CD4-positive, alpha-beta T cell treated with Interleukin-4 for 4 hours (primary cell): Measurements from ENCODE around the gene MCF2L.
"Not testable (repeated sequence)": the region's sequence is repeated elsewhere in the genome, so short reads cannot be mapped to it uniquely, and the experiment has no call there.

Source experiments
- DNase-seq: peaks from one replicate; pipeline ENCODE4 v3.0.0-alpha.2; 2020

The MCF2L gene

DNA sequence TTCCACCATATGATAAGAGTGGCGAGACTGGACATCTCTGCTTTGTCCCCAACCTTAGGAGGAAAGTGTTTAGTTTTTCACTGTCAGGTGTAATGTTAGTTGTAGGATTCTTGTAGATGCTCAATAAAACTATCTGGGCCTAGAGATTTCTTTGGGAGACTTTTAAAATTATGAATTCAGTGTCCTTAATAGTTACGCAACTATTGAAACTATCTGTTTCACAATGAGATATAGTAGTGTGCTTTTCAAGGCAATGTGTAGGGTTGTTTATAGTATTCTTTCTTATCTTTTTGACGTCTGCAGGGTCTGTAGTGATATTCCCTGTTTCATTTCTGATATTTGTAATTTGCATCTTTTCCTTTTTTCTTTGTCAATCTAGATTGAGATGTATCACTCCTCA lies 103.4 kb downstream of the MCF2L start:
- DNase-seq, result no peak

GRCh38 chr13:113073942-113074341 lies 104.9 kb downstream of the MCF2L start:
- DNase-seq, result no peak

- no peak for DNase-seq
Observed at GRCh38 chr13:113074401-113074800, 105.4 kb downstream of the MCF2L start.

- no peak for DNase-seq
Observed at GRCh38 chr13:113074876-113075275, 105.9 kb downstream of the MCF2L start.

GRCh38 chr13:113075711-113076110 lies 106.7 kb downstream of the MCF2L start:
- no peak for DNase-seq

DNA sequence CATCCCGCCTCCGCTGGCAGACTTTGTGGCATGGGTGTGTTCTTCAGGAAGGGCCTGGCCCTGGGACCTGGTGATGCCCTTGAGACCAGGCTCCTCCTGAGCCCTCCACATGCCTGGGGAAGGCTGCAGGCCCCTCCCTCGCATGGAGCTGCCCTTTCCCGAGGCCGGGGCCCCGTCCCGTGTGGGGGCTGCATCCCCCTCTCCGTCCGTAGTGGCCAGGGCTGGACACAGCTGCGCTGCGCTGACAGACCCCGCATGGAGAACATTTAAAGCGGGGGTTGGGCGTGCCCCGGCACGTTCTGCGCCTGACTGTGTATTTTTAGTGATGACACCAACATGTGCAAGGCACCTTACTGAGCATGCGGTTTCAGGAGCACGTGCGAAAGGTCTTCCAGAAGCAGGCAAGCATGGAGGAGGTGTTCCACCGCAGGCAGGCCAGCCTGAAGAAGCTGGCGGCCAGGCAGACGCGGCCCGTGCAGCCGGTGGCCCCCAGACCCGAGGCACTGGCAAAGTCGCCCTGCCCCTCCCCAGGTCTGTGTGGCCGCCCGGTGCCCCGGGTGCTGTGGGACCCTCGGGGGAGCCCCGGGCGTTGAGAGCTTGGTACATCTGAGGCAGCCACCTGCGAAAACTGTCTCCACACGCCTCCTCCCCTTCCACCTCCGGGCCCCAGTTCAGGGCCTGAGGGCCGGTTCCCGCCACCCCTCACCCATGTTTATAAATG lies 107.8 kb downstream of the MCF2L start:
- no peak for DNase-seq

GRCh38 chr13:113077566-113077952 lies 108.5 kb downstream of the MCF2L start:
- no peak for DNase-seq

DNA sequence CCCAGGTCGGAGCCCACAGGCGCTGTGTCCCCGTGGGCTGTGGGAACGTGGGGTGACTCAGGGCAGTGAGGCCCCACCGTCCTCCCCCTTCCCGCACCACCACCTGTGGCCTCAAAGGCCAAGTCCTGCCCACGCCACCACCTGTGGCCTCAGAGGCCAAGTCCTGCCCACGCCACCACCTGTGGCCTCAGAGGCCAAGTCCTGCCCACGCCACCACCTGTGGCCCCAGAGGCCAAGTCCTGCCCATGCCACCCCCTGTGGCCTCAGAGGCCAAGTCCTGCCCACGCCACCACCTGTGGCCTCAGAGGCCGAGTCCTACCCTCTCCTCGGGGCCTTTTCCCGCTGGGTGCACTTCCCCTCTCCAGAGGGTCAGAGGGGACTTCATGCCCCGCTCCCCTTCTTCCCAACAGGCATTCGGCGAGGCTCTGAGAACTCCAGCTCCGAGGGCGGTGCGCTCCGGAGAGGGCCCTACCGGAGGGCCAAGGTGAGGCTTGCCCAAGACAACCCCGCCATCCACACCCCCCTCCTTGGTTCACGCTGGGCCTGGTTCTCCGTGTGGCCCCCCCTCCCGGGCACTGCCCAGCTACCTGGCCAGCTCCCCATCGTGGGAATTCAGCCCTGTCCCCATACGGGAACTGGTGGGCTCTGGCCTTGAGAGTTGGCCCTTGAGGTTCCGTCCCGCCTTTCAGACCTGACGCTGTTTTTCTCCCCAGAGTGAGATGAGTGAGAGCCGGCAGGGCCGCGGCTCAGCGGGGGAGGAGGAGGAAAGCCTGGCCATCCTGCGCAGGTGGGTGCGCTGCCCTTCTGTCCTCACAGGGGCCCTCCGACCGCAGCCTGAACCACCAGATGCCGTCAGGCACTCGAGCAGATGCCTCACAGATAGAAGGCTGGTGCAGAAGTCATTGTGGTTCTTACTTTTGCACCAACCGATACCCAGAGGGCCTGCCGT lies 109.2 kb downstream of the MCF2L start:
- DNase-seq, result no peak

DNA sequence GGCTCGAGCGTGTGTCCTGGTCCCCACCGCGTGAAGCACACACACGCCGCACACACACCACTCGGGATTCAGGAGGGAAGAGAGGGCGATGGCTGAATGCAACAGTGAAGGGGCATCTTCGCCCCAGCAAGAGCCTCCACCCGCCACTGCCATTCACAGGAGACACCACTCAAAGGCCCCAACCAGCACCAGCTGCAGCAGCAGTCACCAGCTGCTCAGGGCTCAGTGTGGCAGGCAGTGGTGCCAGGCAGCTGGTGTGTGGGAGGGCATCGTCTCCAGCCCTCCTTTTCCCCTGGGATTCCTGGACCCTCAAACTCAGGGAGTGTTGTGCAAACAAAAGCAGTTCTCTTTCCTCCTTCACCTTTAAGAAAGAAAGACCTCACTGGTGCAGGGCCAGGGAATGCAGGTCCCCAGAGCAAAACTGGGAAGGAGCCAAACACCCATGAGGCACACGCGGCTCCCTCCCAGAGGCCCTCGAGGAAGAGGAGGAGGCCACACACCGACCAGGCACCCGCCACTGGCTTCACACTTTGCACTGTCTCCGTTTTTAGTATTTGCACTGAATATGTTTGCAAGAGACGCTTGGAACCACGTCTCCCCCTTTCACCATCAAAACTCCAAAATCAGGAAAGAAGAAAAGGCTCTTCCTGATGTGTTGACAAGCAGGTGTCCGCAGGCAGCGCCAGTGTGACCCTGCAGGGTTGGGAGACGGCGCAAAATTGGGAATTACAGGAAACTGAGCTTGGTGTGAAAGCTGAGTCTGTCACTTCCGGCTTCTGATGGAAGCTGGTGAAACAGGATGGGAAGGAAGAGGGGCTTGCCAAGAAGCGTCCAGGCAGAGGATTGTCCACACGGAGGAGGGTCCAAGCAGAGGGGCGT lies 110.1 kb downstream of the MCF2L start:
- no peak for DNase-seq

DNA sequence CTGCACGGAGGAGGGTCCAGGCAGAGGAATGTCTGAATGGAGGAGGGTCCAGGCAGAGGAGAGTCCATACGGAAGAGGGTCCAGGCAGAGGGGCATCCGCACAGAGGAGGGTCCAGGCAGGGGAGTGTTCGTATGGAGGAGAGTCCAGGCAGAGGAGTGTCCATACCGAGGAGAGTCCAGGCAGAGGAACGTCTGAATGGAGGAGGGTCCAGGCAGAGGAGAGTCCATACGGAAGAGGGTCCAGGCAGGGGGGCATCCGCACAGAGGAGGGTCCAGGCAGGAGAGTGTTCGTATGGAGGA lies 110.7 kb downstream of the MCF2L start:
- DNase-seq, result not testable (repeated sequence)

DNA sequence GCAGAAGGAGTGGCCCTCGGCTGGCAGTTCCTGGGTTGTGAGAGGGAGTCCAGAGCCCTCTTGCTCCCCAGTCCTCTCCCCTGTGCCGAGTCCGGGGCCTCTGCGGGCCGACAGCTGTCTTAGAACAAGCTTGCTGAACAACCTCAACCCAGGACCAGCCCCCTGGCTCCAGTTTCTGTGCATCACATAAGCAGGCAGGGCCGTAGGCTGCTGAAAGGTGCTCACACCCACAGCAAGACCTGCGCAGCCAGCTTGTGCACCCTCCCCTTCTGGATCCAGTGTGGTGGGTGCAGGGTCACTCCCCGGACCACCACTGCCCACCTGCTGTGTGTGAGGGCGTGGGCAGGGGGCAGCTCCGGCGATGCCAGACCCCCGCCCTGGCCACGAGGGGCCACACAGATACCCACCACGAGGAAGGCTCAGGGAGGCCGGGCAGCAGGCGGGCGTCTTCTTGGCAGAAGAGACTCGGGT lies 111.4 kb downstream of the MCF2L start:
- no peak for DNase-seq

DNA sequence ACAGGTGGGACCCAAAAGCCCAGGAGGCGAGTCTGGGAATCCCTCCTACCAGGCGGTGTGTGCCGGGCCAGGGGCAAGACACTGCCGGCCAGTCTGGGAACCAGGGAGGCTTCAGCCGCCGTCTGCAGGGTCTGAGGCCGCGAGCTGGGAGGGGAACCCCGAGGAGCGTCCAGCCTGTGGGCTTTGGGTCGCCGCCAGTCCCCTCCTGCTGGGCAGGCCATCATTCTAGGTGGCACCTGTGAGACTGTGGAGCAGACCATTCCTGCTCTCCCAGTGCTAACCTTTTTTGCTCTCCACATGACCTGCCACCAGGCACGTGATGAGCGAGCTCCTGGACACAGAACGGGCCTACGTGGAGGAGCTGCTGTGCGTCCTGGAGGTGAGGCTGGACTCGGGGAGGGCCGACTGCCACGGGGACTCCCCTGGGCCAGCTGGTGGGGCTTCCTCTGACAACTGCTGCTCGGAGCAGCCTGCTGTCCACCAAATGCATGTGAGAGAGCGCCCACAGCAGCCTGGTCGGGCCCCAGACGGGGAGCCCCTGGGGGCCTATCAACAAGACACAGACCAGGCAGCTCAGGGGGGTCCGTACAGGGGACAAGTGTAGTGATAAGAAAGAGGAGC lies 112.0 kb downstream of the MCF2L start:
- DNase-seq, result no peak

DNA sequence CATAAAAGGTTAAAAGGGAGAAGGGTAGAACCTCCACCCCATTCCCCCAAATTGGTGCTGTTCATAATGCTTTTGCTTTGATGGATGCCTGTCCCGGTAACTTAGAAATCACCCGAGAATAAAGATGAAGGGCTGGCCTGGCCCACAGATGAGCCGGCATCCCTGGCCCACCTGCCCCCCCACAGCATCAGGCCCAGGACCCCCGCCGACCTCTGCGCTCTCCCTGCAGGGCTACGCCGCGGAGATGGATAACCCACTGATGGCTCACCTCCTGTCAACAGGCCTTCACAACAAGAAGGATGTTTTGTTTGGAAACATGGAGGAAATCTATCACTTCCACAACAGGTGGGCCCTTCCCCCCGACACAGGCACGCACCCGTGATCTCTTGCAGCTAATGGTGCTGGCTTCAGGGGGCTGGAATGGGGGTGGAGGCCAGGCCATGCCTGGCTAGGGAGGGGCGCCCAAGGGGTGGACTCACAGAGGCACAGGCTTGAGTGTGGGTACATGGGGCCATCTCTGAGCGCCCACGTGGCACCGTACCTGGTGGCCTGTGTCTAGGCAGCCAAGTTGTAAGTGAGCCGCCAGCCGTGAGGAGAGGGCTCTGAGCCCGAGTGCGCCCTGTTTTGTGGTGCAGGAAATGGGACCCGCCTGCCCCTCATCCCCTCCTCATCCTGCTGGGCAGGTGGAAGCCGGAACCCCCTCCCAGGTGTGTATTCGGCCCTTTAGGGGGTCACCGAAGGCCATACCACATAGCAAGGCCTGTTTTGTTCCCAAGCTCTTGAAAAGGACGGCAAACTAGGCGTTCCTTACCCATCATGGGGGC lies 113.4 kb downstream of the MCF2L start:
- no peak for DNase-seq

- DNase-seq, result no peak
Observed at GRCh38 chr13:113083022-113083373, 114.0 kb downstream of the MCF2L start.

DNA sequence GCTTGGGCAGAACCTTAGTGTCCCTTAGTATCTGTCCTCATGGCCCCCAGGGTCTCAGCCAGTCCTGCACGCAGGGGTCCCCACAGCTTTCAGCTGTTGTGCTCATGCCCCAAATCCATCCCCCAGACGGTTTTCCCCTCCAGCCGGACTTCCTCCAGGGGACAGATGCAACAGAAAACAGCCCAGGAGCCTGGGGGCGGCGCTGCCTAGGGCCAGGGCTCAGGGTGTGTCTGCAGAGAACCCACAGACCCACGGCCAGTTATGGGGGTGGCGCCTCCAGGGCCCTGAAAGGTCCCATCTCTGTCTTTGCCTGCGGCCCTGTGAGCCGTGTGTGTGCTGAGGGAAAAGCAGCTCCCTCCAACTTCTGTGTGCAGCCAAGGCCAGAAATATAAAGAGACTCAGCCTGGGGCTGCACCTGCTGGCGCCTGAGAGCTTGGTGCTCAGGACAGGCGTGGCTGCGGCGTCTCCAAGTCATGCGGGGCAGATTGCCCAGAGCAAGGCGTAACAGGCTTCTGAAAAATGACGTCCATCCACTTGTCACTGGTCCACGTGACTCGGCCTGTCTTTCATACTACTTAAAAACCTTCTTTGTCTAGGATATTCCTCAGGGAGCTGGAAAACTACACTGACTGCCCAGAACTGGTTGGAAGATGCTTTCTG lies 114.5 kb downstream of the MCF2L start:
- DNase-seq, result no peak

DNA sequence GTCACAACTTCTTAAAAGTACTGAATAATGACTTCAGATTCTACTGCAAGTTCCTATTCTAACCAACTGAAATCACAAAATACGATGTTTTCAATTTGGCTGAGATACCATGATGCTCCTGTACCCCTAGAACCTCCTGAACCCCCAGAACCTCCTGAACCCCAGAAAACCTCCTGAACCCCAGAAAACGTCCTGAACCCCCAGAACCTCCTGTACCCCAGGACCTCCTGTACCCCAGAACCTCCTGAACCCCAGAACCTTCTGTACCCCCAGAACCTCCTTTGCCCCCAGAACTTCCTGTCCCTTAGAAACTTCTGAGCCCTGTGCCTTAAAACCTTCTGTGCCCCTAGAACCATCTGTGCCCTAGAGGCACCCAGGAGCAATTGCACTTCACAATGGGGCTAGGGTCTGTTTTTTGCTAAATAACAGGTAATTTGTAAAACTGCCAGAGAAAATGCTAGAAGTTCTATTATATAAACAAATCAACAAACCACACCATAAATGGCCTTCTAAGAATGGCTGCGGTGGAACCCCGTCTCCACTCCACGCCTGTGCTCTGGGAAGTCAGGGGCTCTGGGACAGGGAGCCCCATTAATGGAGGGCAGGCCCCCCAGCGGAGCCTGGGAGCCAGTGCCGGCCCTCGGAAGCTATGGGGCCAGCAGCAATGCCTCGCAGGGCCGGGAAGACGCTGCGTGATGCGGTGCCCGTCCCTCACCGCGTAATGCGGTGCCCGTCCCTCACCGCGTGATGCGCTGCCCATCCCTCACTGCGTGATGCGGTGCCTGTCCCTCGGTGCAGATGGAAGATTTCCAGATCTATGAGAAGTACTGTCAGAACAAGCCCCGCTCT lies 115.3 kb downstream of the MCF2L start:
- DNase-seq, result no peak

DNA sequence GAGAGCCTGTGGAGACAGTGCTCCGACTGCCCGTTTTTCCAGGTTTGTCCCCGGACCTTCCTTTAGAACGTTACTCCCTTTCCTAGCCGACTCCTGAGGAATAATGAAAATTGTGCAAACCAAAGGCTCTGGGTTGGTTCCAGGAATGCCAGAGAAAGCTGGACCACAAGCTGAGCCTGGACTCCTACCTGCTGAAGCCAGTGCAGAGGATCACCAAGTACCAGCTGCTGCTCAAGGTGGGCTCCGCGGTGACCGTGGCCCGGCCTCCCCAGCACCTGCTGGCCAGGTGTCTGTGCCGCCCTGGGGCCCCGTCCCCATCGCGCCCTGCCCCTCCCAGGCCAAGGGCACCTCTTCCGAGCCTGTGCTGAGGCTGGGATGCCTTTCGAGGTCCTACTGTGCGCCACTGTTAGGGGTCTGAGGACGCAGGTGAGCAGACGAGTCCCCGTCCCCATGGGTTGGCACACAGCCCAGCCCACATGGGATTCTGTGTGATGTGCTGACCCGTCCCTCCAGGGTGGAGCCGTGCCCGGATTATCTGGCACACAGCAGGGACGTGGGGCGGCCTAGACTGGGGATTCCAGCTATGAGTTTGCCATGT lies 116.0 kb downstream of the MCF2L start:
- DNase-seq, result no peak

DNA sequence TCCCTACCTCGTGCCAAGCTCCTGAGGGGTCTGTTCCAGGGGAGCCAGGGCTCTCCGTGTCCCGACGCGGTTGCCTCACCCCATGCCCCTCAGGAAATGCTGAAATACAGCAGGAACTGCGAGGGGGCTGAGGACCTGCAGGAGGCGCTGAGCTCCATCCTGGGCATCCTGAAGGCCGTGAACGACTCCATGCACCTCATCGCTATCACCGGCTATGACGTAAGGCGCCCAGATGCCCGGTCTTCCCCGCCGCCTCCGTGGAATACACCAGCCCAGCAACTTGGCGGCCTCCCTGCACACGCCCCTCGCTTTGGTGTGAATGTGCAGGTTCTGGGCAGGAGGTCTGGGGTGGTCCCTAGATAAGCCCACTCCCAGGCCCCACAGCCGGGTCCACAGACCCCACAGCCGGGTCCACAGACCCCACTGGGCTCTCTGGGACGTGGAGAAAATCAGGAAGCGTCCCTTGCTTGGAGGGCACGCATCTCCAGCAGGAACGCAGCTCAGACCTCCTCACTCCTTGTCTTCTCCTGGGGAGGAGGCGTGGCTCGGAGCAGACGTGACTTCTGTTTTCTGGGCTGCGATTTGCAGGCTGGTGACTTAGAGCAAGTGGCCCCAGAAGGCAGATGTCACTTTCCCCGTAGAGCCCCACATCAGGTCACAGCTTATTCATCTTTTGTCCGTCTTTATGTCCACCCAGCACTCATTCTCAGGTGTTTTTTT lies 117.2 kb downstream of the MCF2L start:
- no peak for DNase-seq
